Measurements from ENCODE around the gene KLHDC10.
"Not testable (repeated sequence)": the region's sequence is repeated elsewhere in the genome, so short reads cannot be mapped to it uniquely, and the experiment has no call there.

KLHDC10 gene

GRCh38 chr7:130124711-130125110 lies 54.4 kb downstream of the KLHDC10 start:
- DNase-seq, result no peak

- DNase-seq, result not testable (repeated sequence)
These were observed 56.5 kb downstream of the KLHDC10 start for GRCh38 chr7:130126840-130127239.

GRCh38 chr7:130127404-130127803 lies 57.1 kb downstream of the KLHDC10 start:
- no peak for DNase-seq

- DNase-seq, result no peak
These were observed 57.5 kb downstream of the KLHDC10 start for GRCh38 chr7:130127821-130128317.

- no peak for DNase-seq
These were observed 58.7 kb downstream of the KLHDC10 start for GRCh38 chr7:130129011-130129411.

- no peak for DNase-seq
These were observed 61.0 kb downstream of the KLHDC10 start for GRCh38 chr7:130131191-130131834.

- DNase-seq, result no peak
These were observed 61.9 kb downstream of the KLHDC10 start for GRCh38 chr7:130131964-130132875.

GRCh38 chr7:130133029-130133782 lies 62.9 kb downstream of the KLHDC10 start:
- no peak for DNase-seq

GRCh38 chr7:130134106-130134636 lies 63.8 kb downstream of the KLHDC10 start:
- DNase-seq, result no peak

GRCh38 chr7:130134726-130135125 lies 64.4 kb downstream of the KLHDC10 start:
- DNase-seq, result no peak

- no peak for DNase-seq
These were observed 65.2 kb downstream of the KLHDC10 start for GRCh38 chr7:130135208-130136205.

GRCh38 chr7:130136579-130137167 lies 66.3 kb downstream of the KLHDC10 start:
- no peak for DNase-seq

GRCh38 chr7:130137207-130137606 lies 66.9 kb downstream of the KLHDC10 start:
- DNase-seq, result no peak

GRCh38 chr7:130139193-130139960 lies 69.0 kb downstream of the KLHDC10 start:
- DNase-seq, result no peak

GRCh38 chr7:130140551-130141160 lies 70.3 kb downstream of the KLHDC10 start:
- DNase-seq, result no peak

GRCh38 chr7:130141161-130141883 lies 71.0 kb downstream of the KLHDC10 start:
- peak in 2 of 4 experiments; percentile 34 to 43 for DNase-seq

- no peak for DNase-seq
These were observed 71.7 kb downstream of the KLHDC10 start for GRCh38 chr7:130141884-130142653.

GRCh38 chr7:130142654-130143333 lies 72.5 kb downstream of the KLHDC10 start:
- DNase-seq, result no peak

Data from activated naive CD4-positive, alpha-beta T cell (primary cell).